ENCODE measurements around the gene PROX1.

Gene PROX1

DNA sequence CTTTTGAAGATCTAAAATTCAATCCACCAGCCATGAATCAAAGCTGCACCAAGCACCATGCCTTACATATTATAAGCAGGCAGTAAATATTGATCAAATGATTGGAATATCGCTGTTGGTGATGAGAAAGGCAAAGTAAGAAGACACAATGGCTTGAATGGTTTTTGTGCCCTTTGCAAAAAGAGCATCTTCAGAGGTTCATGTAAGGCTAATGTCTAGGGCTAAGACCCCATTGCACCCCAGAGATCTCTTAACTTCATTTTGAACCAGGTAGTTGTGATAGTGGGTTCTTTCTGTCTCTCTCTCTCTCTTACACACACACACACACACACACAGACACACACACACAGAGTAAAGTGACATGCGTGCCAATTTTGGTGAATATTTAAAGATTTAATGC lies 12.0 kb downstream of the PROX1 start:
- H3K27me3 Mint-ChIP-seq = peaks cover 8% of the 10 kb centered on the region

GRCh38 chr1:214002060-214002459 lies 14.3 kb downstream of the PROX1 start:
- Mint-ChIP-seq H3K4me1 (ENCODE audit: low read depth) (no peaks in the 10 kb centered on the region), H3K36me3 (ENCODE audit: low read depth) (no peaks in the 10 kb centered on the region), H3K9me3 (no peaks in the 10 kb centered on the region), H3K27me3 (peaks cover 8% of the 10 kb centered on the region), H3K27ac (no peak overlapping the region), H3K4me3 (no peak overlapping the region)
- no peak for DNase-seq

More for the DNA sequence above, 12.0 kb downstream of the PROX1 start:
- H3K27ac Mint-ChIP-seq = no peak overlapping the region
- H3K4me1 Mint-ChIP-seq (ENCODE audit: low read depth) = no peaks in the 10 kb centered on the region
- DNase-seq = no peak
- H3K4me3 Mint-ChIP-seq = no peak overlapping the region
- no peaks in the 10 kb centered on the region for H3K36me3 Mint-ChIP-seq (ENCODE audit: low read depth)
- H3K9me3 Mint-ChIP-seq = no peaks in the 10 kb centered on the region

DNA sequence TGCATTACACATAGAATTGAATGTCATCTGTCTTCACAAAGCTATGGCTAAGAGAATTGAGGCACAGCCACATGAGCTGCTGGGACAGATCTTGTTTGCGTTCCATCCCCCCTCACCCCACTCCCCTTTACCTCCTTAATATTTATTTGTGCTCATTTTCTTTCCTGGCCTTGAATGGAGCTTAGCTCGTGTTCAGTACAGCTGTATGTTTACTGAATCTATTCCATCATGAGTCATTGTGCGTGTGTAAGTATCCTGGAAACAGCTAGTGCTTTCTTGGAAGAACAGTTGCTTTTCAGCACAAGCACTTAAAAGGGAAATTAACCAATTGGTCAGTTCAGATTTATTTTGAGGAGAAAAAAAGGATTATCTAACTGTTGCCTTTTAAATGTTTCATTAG lies 14.7 kb downstream of the PROX1 start:
- Mint-ChIP-seq H3K27ac (no peak overlapping the region), H3K36me3 (ENCODE audit: low read depth) (no peaks in the 10 kb centered on the region), H3K4me1 (ENCODE audit: low read depth) (no peaks in the 10 kb centered on the region), H3K4me3 (no peak overlapping the region), H3K27me3 (peaks cover 8% of the 10 kb centered on the region), H3K9me3 (no peaks in the 10 kb centered on the region)
- DNase-seq = no peak

GRCh38 chr1:214003233-214003632 lies 15.5 kb downstream of the PROX1 start:
- no peaks in the 10 kb centered on the region for H3K36me3 Mint-ChIP-seq (ENCODE audit: low read depth)

DNA sequence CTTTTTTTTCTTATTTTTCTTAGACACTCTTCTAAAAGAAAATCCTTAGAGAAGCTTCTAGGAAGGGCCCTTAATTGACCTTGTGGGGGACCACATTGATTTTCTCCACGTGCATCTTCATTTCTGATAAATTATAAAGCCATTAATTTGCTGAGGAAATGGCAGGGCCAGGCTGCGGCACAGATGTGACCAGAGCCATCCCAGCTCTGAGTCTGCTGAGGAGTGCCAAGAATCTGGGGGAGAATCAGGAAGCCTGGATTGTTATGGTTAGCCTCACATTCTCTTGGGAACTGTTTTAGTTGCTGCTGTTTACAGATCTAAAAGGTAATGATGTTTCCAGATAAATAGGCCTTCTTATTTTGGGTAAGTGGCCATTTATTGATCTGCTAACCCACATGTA lies 16.2 kb downstream of the PROX1 start:
- no peak for DNase-seq

More at GRCh38 chr1:214003233-214003632, 15.5 kb downstream of the PROX1 start:
- H3K4me3 Mint-ChIP-seq = no peak overlapping the region
- no peaks in the 10 kb centered on the region for H3K4me1 Mint-ChIP-seq (ENCODE audit: low read depth)
- peaks cover 2% of the 10 kb centered on the region for H3K27me3 Mint-ChIP-seq
- H3K9me3 Mint-ChIP-seq = no peaks in the 10 kb centered on the region
- no peak for DNase-seq
- no peak overlapping the region for H3K27ac Mint-ChIP-seq

GRCh38 chr1:214004795-214005194 lies 17.0 kb downstream of the PROX1 start:
- Mint-ChIP-seq H3K36me3 (ENCODE audit: low read depth) (no peaks in the 10 kb centered on the region), H3K4me1 (ENCODE audit: low read depth) (no peaks in the 10 kb centered on the region), H3K27ac (no peak overlapping the region), H3K9me3 (no peaks in the 10 kb centered on the region), H3K4me3 (no peak overlapping the region), H3K27me3 (peaks cover 2% of the 10 kb centered on the region)
- DNase-seq = no peak

More for the DNA sequence above, 16.2 kb downstream of the PROX1 start:
- no peak overlapping the region for H3K27ac Mint-ChIP-seq
- H3K4me1 Mint-ChIP-seq (ENCODE audit: low read depth) = no peaks in the 10 kb centered on the region
- no peak overlapping the region for H3K4me3 Mint-ChIP-seq
- no peaks in the 10 kb centered on the region for H3K36me3 Mint-ChIP-seq (ENCODE audit: low read depth)
- H3K27me3 Mint-ChIP-seq = peaks cover 2% of the 10 kb centered on the region
- H3K9me3 Mint-ChIP-seq = no peaks in the 10 kb centered on the region

GRCh38 chr1:214005708-214006107 lies 17.9 kb downstream of the PROX1 start:
- DNase-seq = no peak
- no peak overlapping the region for H3K4me3 Mint-ChIP-seq

DNA sequence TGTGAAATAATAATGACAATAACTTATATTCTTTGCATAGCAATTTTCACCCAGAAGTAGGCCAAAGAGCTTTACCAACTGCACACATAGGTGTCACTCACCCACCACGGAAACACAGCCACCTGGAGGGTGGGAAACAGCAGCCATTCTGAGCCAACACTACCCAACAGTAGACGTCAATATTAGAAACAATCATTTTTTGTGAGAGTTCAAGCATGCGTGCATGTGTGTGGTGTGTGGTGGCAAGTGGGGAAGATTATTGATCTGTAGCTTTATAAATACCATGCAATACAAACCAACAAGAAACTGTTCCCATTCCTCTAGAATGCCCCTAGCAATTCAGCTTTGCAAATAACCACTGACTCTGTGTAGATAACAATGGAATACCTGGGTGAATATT lies 19.1 kb downstream of the PROX1 start:
- no peak for DNase-seq
- Mint-ChIP-seq H3K27me3 (peaks cover 2% of the 10 kb centered on the region), H3K36me3 (ENCODE audit: low read depth) (no peaks in the 10 kb centered on the region), H3K9me3 (no peaks in the 10 kb centered on the region), H3K4me1 (ENCODE audit: low read depth) (no peaks in the 10 kb centered on the region), H3K4me3 (no peak overlapping the region), H3K27ac (no peak overlapping the region)

More at GRCh38 chr1:214005708-214006107, 17.9 kb downstream of the PROX1 start:
- H3K27me3 Mint-ChIP-seq = peaks cover 2% of the 10 kb centered on the region
- H3K27ac Mint-ChIP-seq = no peak overlapping the region
- no peaks in the 10 kb centered on the region for H3K4me1 Mint-ChIP-seq (ENCODE audit: low read depth)
- H3K36me3 Mint-ChIP-seq (ENCODE audit: low read depth) = no peaks in the 10 kb centered on the region
- H3K9me3 Mint-ChIP-seq = no peaks in the 10 kb centered on the region

- H3K27ac Mint-ChIP-seq = no peak overlapping the region
- no peaks in the 10 kb centered on the region for H3K4me1 Mint-ChIP-seq (ENCODE audit: low read depth)
- H3K4me3 Mint-ChIP-seq = no peak overlapping the region
- no peak for DNase-seq
- H3K9me3 Mint-ChIP-seq = no peaks in the 10 kb centered on the region
- no peaks in the 10 kb centered on the region for H3K36me3 Mint-ChIP-seq (ENCODE audit: low read depth)
- H3K27me3 Mint-ChIP-seq = peaks cover 2% of the 10 kb centered on the region
Measured at GRCh38 chr1:214008347-214008746, 20.6 kb downstream of the PROX1 start.

DNA sequence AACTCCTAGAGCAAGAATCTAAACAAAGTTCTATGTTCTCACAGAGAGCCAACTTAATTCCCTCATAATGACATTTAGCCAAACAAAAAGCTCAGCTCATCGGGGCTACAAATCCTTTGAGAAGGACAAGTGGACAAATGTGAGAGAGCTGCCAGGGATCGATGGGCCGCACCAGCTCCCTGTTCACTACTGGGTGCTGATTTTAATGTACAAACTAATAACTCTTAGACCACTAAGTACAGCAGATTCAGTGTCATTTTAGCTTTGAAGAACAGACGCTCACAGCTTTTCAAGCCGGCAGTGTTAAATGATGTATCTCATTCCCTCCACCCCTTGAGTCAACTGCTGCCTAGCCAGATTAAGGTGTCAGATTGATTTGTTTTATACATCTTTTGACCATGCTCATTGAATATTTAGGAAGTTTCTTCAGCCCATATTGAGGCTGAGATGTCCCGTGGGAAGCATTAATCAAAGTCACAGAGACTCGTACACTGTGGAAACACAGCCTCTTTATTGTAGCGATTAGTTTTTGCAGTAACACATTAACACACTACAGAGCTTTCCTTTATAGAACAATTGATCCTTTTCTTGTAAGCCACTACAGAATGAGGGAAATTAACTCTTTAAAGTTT lies 21.1 kb downstream of the PROX1 start:
- Mint-ChIP-seq H3K4me3 (no peak overlapping the region), H3K27ac (no peak overlapping the region), H3K27me3 (peaks cover 1% of the 10 kb centered on the region), H3K9me3 (no peaks in the 10 kb centered on the region), H3K36me3 (ENCODE audit: low read depth) (no peaks in the 10 kb centered on the region), H3K4me1 (ENCODE audit: low read depth) (no peaks in the 10 kb centered on the region)
- DNase-seq = no peak

GRCh38 chr1:214009423-214010196 lies 21.8 kb downstream of the PROX1 start:
- Mint-ChIP-seq H3K27me3 (no peaks in the 10 kb centered on the region), H3K36me3 (ENCODE audit: low read depth) (no peaks in the 10 kb centered on the region), H3K4me3 (no peak overlapping the region), H3K4me1 (ENCODE audit: low read depth) (no peaks in the 10 kb centered on the region), H3K27ac (no peak overlapping the region), H3K9me3 (no peaks in the 10 kb centered on the region)
- DNase-seq = no peak

GRCh38 chr1:214010197-214010573 lies 22.4 kb downstream of the PROX1 start:
- no peak for DNase-seq
- Mint-ChIP-seq H3K9me3 (no peaks in the 10 kb centered on the region), H3K27ac (no peak overlapping the region), H3K27me3 (no peaks in the 10 kb centered on the region), H3K36me3 (ENCODE audit: low read depth) (no peaks in the 10 kb centered on the region), H3K4me3 (no peak overlapping the region), H3K4me1 (ENCODE audit: low read depth) (no peaks in the 10 kb centered on the region)

DNA sequence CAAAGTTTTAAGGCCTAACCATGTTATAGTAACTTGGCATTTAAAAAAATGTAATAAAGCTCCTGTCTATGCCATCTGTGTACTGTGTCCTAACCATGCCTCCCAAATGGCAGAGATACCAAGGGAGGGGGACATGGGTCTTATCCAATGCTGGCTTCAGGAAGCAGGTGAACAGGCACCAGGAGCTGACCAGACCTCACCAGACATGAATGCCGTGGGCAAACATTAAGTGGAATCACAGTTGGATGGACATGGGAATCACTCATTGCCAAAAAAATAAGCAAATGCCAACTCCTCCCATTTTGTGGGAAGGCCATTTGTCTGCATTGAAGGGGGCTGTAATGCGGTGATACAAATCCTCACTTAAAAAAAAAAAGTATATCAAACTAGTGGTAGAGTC lies 22.9 kb downstream of the PROX1 start:
- DNase-seq = no peak
- no peaks in the 10 kb centered on the region for H3K27me3 Mint-ChIP-seq
- H3K4me3 Mint-ChIP-seq = no peak overlapping the region
- no peaks in the 10 kb centered on the region for H3K4me1 Mint-ChIP-seq (ENCODE audit: low read depth)
- H3K27ac Mint-ChIP-seq = no peak overlapping the region
- H3K9me3 Mint-ChIP-seq = no peaks in the 10 kb centered on the region
- H3K36me3 Mint-ChIP-seq (ENCODE audit: low read depth) = no peaks in the 10 kb centered on the region

DNA sequence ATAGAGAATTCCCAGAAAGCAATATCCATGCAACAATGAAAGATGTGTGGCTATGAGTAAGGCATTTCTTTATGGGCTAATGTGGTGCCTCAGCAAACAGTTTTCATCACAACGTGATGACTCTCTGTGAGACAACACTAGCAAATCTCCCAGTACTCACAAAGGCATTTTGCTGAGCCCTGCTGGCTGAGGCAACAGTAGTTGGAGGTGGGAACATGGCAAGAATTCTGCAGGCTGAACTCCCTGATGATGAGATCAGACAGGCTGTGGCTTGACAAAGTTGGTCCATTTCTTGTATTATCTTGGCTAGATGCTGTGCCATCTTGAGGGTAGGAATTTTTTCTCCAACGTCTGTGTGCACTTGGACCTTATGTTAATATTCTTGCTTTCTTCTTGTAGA lies 24.6 kb downstream of the PROX1 start:
- no peaks in the 10 kb centered on the region for H3K9me3 Mint-ChIP-seq
- no peaks in the 10 kb centered on the region for H3K4me1 Mint-ChIP-seq (ENCODE audit: low read depth)
- DNase-seq = no peak
- no peaks in the 10 kb centered on the region for H3K27me3 Mint-ChIP-seq
- no peak overlapping the region for H3K4me3 Mint-ChIP-seq
- H3K27ac Mint-ChIP-seq = no peak overlapping the region
- no peaks in the 10 kb centered on the region for H3K36me3 Mint-ChIP-seq (ENCODE audit: low read depth)

- no peak overlapping the region for H3K27ac Mint-ChIP-seq
- no peaks in the 10 kb centered on the region for H3K9me3 Mint-ChIP-seq
- peaks cover 3% of the 10 kb centered on the region for H3K4me1 Mint-ChIP-seq (ENCODE audit: low read depth)
- no peaks in the 10 kb centered on the region for H3K36me3 Mint-ChIP-seq (ENCODE audit: low read depth)
- no peak for DNase-seq
- H3K4me3 Mint-ChIP-seq = no peak overlapping the region
- H3K27me3 Mint-ChIP-seq = no peaks in the 10 kb centered on the region
Measured at GRCh38 chr1:214013614-214014377, 26.0 kb downstream of the PROX1 start.

Data from activated T-cell treated with anti-CD3 and anti-CD28 coated beads, Interleukin-2, amount 50 U/mL, for 24 hours (primary cell).